SK-N-SH treated with all-trans-retinoic acid at 6 μM for 48 hours (cell line): Measurements from ENCODE around the gene FOXR1.

Experiments used
- ARNTL ChIP-seq: fragments of 450-650 bp; formaldehyde crosslinking; IDR thresholded peaks from 2 replicates; pipeline ENCODE4 v1.5.0; 2020; ENCODE audit warnings: low read depth, mild to moderate bottlenecking, moderate library complexity, borderline replicate concordance
- CREB5 ChIP-seq: fragments of 250-450 bp; sonication (Bioruptor Pico); IDR thresholded peaks from 2 replicates; pipeline ENCODE4 v1.5.1; 2020; ENCODE audit warnings: low read depth, mild to moderate bottlenecking, moderate library complexity
- ZFP30 ChIP-seq: fragments of 450-650 bp; formaldehyde crosslinking; IDR thresholded peaks from 2 replicates; pipeline ENCODE4 v1.5.0; 2022; ENCODE audit warnings: mild to moderate bottlenecking, moderate library complexity

GRCh38 chr11:118924591-118925585, 46.7 kb upstream of the FOXR1 start:
- TF ChIP-seq CREB5 (CRISPR knock-in tag) (no peak), ARNTL (CRISPR knock-in tag) (no peak), ZFP30 (CRISPR knock-in tag) (no peak)
